Duodenal mucosa (tissue), 2 donors: ENCODE results near the gene TMEM139.

Experiments used
- H3K27ac ChIP-seq: one replicate; pipeline ENCODE4 v1.7.0; 2013; ENCODE audit warnings: low read depth, low read length
- H3K27me3 ChIP-seq, 2 donors: one replicate each; pipeline ENCODE4 v1.7.0; 2013; ENCODE audit warnings: low read length in 2 of 2, control low read depth in 1 of 2; ENCODE audit not compliant: insufficient read depth in 2 of 2, control insufficient read depth in 1 of 2
- H3K36me3 ChIP-seq, 2 donors: one replicate each; pipeline ENCODE4 v1.7.0; 2013; ENCODE audit warnings: low read length in 2 of 2, control low read depth in 1 of 2; ENCODE audit not compliant: insufficient read depth in 2 of 2, control insufficient read depth in 1 of 2
- H3K4me1 ChIP-seq, 2 donors: one replicate each; pipeline ENCODE4 v1.7.0; 2013; ENCODE audit warnings: low read length in 2 of 2, control low read depth in 1 of 2; ENCODE audit not compliant: insufficient read depth in 2 of 2, control insufficient read depth in 1 of 2
- H3K4me3 ChIP-seq, 2 donors: one replicate each; pipeline ENCODE4 v1.7.0; 2013; ENCODE audit warnings: low read length in 2 of 2, low read depth in 1 of 2
- H3K9ac ChIP-seq, 2 donors: one replicate each; pipeline ENCODE4 v1.7.0; 2013; ENCODE audit warnings: low read length in 2 of 2, low read depth in 1 of 2
- H3K9me3 ChIP-seq, 2 donors: one replicate each; pipeline ENCODE4 v1.7.0; 2013; ENCODE audit warnings: low read length in 2 of 2, control low read depth in 1 of 2; ENCODE audit not compliant: control insufficient read depth in 1 of 2

Gene TMEM139

DNA sequence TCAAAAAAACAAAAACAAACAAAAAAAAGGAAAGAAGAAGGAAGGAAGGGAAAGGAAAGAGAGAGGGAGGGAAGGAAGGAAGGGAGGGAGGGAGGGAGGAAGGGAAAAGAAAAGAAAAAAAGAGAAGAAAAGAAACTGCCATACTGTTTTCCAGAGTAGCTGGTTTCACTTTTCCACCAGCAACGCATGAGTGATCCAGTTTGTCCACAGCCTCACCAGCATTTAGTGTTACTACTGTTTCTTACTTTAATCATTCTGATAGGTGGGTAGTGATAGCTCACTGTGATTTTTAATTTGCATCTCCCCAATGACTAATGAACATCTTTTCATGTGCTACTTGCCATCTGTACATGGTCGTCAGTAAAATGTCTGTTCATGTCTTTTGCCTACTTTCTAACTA is 11.9 kb upstream of the TMEM139 start:
- no peak overlapping the region for H3K27ac ChIP-seq
- no peaks in the 10 kb centered on the region for H3K27me3 ChIP-seq

DNA sequence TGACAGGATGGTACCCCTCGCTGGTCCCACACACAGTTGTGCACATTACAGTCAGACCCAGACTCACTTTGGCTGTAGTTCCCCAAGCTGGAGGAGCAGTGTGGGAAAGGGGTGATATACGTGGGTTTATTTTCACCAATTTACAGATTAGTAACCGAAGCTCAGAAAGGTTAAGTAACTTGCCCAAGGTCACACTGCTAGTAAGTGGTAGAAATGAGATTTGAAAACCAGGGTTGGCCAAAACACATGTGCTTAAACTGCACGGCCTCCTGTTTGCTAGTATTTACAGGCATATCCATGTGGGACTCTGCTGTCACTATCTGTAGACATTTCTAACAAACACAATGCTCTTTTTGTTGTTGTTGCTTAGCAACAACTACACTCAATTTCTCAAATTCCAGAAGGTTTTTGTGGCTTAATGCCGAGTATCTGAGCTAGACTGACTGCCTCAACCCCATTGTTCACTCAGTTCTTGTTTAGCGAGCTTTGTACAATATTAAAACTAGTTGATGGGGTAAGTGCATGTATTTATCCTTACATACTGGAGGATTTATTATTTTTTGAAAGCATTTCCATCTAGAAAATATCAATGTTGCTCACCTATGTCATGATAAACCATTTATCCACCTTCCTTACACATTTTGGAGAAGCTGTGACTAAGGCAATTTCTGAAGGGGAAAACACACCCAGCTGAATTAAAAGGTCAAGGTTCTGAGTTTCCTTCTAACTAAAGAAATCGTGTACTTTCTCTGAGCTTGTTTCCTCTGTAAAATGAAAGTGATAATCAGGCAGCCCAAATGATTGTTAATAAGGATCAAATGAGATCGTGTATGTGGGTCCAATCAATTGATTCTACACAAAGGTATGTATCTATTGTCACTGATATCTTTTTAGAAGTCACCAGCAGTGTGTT is 5.3 kb upstream of the TMEM139 start:
- peak overlapping the region; percentile 29 to 33 for H3K4me3 ChIP-seq

More for the DNA sequence above, 11.9 kb upstream of the TMEM139 start:
- no peak overlapping the region for H3K4me3 ChIP-seq
- no peak overlapping the region for H3K9ac ChIP-seq
- peaks cover 16 to 20% of the 10 kb centered on the region in 2 donors for H3K4me1 ChIP-seq
- peaks cover 4 to 24% of the 10 kb centered on the region in 2 donors for H3K36me3 ChIP-seq
- no peaks in the 10 kb centered on the region for H3K9me3 ChIP-seq

DNA sequence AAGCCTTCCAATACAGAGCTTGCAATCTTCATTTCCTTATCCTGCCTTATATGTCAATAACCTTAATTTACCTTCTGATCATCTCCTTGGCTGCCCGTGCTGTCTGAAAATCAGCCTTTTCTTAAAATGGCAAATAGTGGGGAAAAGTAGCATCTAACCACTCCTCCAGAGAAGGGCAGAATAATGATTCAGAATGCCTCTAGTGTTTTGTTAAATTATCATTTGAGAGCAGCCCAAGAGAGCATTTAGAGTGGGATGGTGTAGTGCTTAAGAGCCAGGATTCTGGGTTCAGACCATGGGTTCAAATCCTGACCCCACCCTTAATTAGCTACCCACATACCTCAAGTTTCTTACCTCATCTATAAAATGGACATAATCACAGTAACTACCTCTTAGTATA is 4.6 kb upstream of the TMEM139 start:
- Histone ChIP-seq H3K4me1 (peaks cover 31 to 35% of the 10 kb centered on the region in 2 donors), H3K9me3 (no peaks in the 10 kb centered on the region), H3K27ac (no peak overlapping the region)

More for the DNA sequence above, 5.3 kb upstream of the TMEM139 start:
- no peaks in the 10 kb centered on the region for H3K36me3 ChIP-seq
- peaks cover 30 to 35% of the 10 kb centered on the region in 2 donors for H3K4me1 ChIP-seq
- H3K27me3 ChIP-seq = no peaks in the 10 kb centered on the region
- peak overlapping the region; percentile 7 to 33 for H3K9ac ChIP-seq
- no peaks in the 10 kb centered on the region for H3K9me3 ChIP-seq
- peak overlapping the region; percentile 33 for H3K27ac ChIP-seq

DNA sequence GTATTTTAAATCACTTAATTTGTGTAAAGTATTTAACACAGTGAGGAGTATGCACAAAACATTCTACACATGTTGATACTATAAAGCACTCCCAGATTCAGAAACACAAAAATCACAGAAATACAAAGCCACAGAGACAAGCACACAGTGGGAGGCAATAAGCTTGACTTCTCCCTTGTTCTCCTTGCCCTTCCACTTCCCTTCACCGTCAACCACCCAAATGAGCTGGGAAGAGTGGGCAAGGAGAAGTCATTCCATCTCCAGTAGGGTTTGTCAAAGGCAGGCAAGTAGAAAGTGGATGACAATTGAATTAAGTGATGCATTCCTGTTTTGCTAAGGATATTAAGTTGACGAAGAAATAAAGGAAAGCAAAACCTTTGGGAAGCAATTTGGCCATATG is 4.2 kb upstream of the TMEM139 start:
- H3K9me3 ChIP-seq = no peaks in the 10 kb centered on the region
- no peaks in the 10 kb centered on the region for H3K36me3 ChIP-seq
- H3K9ac ChIP-seq = peak overlapping the region in 1 of 2 donors; percentile 7
- no peaks in the 10 kb centered on the region for H3K27me3 ChIP-seq
- no peak overlapping the region for H3K27ac ChIP-seq
- H3K4me3 ChIP-seq = peak overlapping the region in 1 of 2 donors; percentile 33
- H3K4me1 ChIP-seq = peaks cover 31 to 35% of the 10 kb centered on the region in 2 donors

More for the DNA sequence above, 4.6 kb upstream of the TMEM139 start:
- Histone ChIP-seq H3K27me3 (no peaks in the 10 kb centered on the region), H3K9ac (peak overlapping the region in 1 of 2 donors; percentile 7), H3K36me3 (no peaks in the 10 kb centered on the region), H3K4me3 (peak overlapping the region; percentile 29 to 33)

DNA sequence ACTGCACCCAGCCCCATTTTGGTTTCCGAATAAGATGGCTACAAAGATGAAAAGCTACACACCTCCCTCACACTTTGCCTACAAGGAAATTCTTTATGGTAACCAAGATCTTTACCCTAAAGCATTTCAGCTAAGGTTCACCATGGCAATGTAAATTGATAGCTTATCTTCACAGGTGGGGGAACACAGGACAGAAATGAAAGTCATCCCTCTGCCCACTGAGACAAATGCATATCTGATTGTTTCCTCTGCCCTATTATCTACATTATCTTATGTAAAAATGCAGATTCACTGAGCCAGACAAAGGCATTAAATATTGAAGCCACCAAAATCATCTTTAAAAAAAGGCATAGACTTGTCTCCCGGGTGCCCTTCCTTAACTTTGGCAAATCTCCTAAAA is 3.2 kb upstream of the TMEM139 start:
- Histone ChIP-seq H3K4me1 (peaks cover 38 to 41% of the 10 kb centered on the region in 2 donors), H3K9ac (no peak overlapping the region), H3K27ac (no peak overlapping the region)

DNA sequence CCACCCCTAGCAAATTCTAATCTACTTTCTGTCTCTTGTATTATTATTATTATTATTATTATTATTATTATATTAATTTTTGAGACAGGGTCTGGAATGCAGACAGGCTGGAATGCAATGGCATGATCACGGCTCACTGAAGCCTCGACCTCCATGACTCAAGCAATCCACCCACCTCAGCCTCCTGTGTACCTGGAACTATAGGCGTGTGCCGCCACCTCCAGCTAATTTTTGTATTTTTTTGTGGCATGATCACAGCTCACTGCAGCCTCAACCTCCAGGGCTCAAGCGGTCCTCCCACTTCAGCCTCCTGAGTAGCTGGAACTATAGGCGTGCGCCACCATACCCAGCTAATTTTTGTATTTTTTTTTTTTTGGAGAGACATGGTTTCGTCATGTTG is 2.6 kb upstream of the TMEM139 start:
- peaks cover 43 to 47% of the 10 kb centered on the region in 2 donors for H3K4me1 ChIP-seq
- no peaks in the 10 kb centered on the region for H3K27me3 ChIP-seq
- no peaks in the 10 kb centered on the region for H3K36me3 ChIP-seq
- H3K27ac ChIP-seq = no peak overlapping the region
- no peak overlapping the region for H3K4me3 ChIP-seq
- no peak overlapping the region for H3K9ac ChIP-seq
- H3K9me3 ChIP-seq = no peaks in the 10 kb centered on the region

More for the DNA sequence above, 3.2 kb upstream of the TMEM139 start:
- H3K4me3 ChIP-seq = no peak overlapping the region
- no peaks in the 10 kb centered on the region for H3K9me3 ChIP-seq
- H3K36me3 ChIP-seq = no peaks in the 10 kb centered on the region
- H3K27me3 ChIP-seq = no peaks in the 10 kb centered on the region

DNA sequence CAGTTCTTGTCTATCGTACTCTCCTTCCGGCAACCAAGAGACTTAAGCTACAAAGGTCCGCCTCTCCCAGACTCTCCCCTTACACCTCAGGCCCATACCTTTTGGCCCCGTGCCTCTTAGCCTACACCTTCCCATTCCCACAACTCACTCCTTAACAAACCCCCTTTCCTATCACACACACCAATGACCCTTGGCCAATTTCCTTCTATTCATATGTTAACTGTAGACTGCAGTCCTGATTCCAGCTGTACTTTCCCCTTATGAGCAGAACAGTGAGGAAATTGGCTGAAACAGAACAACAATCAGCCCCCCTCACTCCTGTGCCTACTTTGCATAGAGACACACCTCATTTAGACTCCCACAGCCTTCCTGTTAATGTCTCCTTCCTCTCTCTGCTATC is 1.4 kb upstream of the TMEM139 start:
- Histone ChIP-seq H3K9me3 (no peaks in the 10 kb centered on the region), H3K4me1 (peaks cover 50 to 54% of the 10 kb centered on the region in 2 donors), H3K9ac (peak overlapping the region; percentile 33 to 40), H3K4me3 (peak overlapping the region; percentile 28 to 77), H3K36me3 (peaks cover 0 to 4% of the 10 kb centered on the region in 2 donors), H3K27me3 (no peaks in the 10 kb centered on the region), H3K27ac (peak overlapping the region; percentile 67)

DNA sequence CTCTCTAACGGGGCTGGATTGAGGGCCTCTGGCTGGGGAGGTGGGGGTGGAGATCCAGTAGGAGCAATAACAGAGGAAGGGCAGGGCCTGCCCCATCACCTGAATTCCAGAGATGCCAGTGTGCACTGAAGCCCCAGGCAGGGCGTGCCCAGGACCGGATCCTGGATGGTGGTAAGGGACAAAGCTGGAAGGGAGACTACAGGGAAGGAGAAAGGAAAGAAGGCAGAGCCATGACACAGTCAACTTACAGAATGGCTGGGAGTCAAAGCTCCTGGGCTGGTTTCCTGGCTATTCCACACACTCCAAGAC is 666 bp downstream of the TMEM139 start:
- Histone ChIP-seq H3K27ac (peak overlapping the region; percentile 84), H3K9ac (peak overlapping the region; percentile 43 to 74), H3K4me1 (peaks cover 50 to 53% of the 10 kb centered on the region in 2 donors)

DNA sequence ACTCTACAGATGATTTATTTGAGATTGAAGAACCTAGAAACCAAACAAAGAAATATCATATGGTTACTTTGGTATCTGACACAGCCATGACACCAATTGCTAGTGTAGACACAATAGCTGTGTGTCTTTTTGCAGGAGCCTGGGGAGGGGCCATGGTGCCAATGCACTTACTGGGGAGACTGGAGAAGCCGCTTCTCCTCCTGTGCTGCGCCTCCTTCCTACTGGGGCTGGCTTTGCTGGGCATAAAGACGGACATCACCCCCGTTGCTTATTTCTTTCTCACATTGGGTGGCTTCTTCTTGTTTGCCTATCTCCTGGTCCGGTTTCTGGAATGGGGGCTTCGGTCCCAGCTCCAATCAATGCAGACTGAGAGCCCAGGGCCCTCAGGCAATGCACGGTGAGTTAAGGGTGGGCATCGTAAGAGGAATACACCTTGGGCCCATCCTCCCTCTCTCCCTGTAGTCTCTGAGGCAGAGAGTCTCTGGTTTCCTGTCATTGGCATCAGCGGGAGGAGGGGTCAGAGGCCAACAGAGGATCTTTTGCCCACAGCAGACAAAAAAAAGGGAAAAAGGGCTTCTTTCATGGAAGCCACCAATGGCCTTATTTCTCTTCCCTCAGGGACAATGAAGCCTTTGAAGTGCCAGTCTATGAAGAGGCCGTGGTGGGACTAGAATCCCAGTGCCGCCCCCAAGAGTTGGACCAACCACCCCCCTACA is 1.2 kb downstream of the TMEM139 start:
- peak overlapping the region; percentile 84 for H3K27ac ChIP-seq
- H3K9ac ChIP-seq = peak overlapping the region; percentile 43 to 74
- peaks cover 52 to 54% of the 10 kb centered on the region in 2 donors for H3K4me1 ChIP-seq
- peak overlapping the region; percentile 70 to 77 for H3K4me3 ChIP-seq
- H3K27me3 ChIP-seq = no peaks in the 10 kb centered on the region
- no peaks in the 10 kb centered on the region for H3K9me3 ChIP-seq
- peaks cover 0 to 4% of the 10 kb centered on the region in 2 donors for H3K36me3 ChIP-seq

More for the DNA sequence above, 666 bp downstream of the TMEM139 start:
- Histone ChIP-seq H3K27me3 (no peaks in the 10 kb centered on the region), H3K36me3 (peaks cover 0 to 4% of the 10 kb centered on the region in 2 donors), H3K9me3 (no peaks in the 10 kb centered on the region), H3K4me3 (peak overlapping the region; percentile 70 to 77)

DNA sequence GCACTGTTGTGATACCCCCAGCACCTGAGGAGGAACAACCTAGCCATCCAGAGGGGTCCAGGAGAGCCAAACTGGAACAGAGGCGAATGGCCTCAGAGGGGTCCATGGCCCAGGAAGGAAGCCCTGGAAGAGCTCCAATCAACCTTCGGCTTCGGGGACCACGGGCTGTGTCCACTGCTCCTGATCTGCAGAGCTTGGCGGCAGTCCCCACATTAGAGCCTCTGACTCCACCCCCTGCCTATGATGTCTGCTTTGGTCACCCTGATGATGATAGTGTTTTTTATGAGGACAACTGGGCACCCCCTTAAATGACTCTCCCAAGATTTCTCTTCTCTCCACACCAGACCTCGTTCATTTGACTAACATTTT is 1.7 kb downstream of the TMEM139 start:
- Histone ChIP-seq H3K9ac (peak overlapping the region in 1 of 2 donors; percentile 74), H3K4me1 (peaks cover 51 to 55% of the 10 kb centered on the region in 2 donors), H3K9me3 (no peaks in the 10 kb centered on the region), H3K27me3 (no peaks in the 10 kb centered on the region), H3K27ac (peak overlapping the region; percentile 11), H3K4me3 (peak overlapping the region; percentile 70 to 77), H3K36me3 (peaks cover 0 to 8% of the 10 kb centered on the region in 2 donors)
